Activated naive CD4-positive, alpha-beta T cell treated with anti-CD3 and anti-CD28 coated beads, Interleukin-2, amount 10 ng/mL, durations not matched to agents 7 days and 5 days (primary cell): Measurements from ENCODE around the gene EML4.

Experiments
- CTCF ChIA-PET: fragments of 350-600 bp; sonication (Branson Sonifier 250); formaldehyde crosslinking; loops from one replicate; lab custom pipeline; 2021; ENCODE audit warnings: antibody characterized with exemption; lab: Charles Lee
- DNase-seq: peaks from one replicate; pipeline ENCODE4 v3.0.0-alpha.2; 2020
- H3K27ac Mint-ChIP-seq: one replicate; pipeline ENCODE4 v1.8.0; 2021; ENCODE audit warnings: mild to moderate bottlenecking, moderate library complexity, mixed read lengths
- H3K27me3 Mint-ChIP-seq: one replicate; pipeline ENCODE4 v1.8.0; 2021; ENCODE audit warnings: mild to moderate bottlenecking, mixed read lengths
- H3K36me3 Mint-ChIP-seq: one replicate; pipeline ENCODE4 v1.8.0; 2021; ENCODE audit warnings: mixed read lengths
- H3K4me1 Mint-ChIP-seq: one replicate; pipeline ENCODE4 v1.8.0; 2021; ENCODE audit warnings: mixed read lengths
- H3K4me3 Mint-ChIP-seq: one replicate; pipeline ENCODE4 v1.8.0; 2021; ENCODE audit warnings: mild to moderate bottlenecking, moderate library complexity, mixed read lengths
- H3K9me3 Mint-ChIP-seq: one replicate; pipeline ENCODE4 v1.8.0; 2021; ENCODE audit warnings: mixed read lengths

The EML4 gene

GRCh38 chr2:42238644-42239288, 69.6 kb downstream of the EML4 start:
- Mint-ChIP-seq H3K27me3 (no peaks in the 10 kb centered on the region), H3K9me3 (no peaks in the 10 kb centered on the region), H3K27ac (no peak overlapping the region), H3K4me1 (peaks cover 17% of the 10 kb centered on the region), H3K4me3 (no peak overlapping the region), H3K36me3 (peaks cover 6% of the 10 kb centered on the region)
- peak; percentile 37 for DNase-seq
- CTCF ChIA-PET, result interaction anchor here (0.7 to 1.7 kb wide), 7 partner anchors 138 to 369 kb away, joined by 3 to 13 read pairs (median 3); no protein-coding TSS in a partner anchor

DNA sequence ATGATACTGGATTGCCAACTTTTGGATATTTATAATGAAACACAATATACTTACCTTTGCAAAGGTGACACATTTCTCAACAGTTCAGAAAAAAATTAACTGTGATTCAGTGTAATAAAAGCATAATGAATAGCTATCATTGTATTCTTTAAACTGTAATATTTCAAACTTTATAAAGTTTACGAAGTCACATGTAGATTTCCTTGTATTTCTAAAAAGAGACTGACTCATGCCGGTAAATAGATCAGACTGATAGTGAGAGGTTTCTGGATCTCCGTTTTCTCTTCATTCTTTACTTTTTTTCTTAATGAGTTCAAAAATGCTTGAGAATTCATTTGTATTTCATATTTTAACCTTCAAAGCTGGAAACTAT, 70.1 kb downstream of the EML4 start:
- Mint-ChIP-seq H3K27me3 (no peaks in the 10 kb centered on the region), H3K9me3 (no peaks in the 10 kb centered on the region), H3K36me3 (peaks cover 6% of the 10 kb centered on the region), H3K4me3 (no peak overlapping the region), H3K27ac (no peak overlapping the region), H3K4me1 (peaks cover 15% of the 10 kb centered on the region)
- DNase-seq, result no peak
- CTCF ChIA-PET, result interaction anchor here (0.7 to 1.7 kb wide), 4 partner anchors 143 to 369 kb away, joined by 3 to 4 read pairs (median 3); no protein-coding TSS in a partner anchor

GRCh38 chr2:42239811-42240210, 70.7 kb downstream of the EML4 start:
- CTCF ChIA-PET, result interaction anchor here (0.7 to 1.7 kb wide), 6 partner anchors 143 to 370 kb away, joined by 3 to 5 read pairs (median 3); no protein-coding TSS in a partner anchor
- Mint-ChIP-seq H3K27me3 (no peaks in the 10 kb centered on the region), H3K27ac (no peak overlapping the region), H3K4me3 (no peak overlapping the region), H3K9me3 (no peaks in the 10 kb centered on the region), H3K36me3 (peaks cover 10% of the 10 kb centered on the region), H3K4me1 (peaks cover 17% of the 10 kb centered on the region)
- no peak for DNase-seq

DNA sequence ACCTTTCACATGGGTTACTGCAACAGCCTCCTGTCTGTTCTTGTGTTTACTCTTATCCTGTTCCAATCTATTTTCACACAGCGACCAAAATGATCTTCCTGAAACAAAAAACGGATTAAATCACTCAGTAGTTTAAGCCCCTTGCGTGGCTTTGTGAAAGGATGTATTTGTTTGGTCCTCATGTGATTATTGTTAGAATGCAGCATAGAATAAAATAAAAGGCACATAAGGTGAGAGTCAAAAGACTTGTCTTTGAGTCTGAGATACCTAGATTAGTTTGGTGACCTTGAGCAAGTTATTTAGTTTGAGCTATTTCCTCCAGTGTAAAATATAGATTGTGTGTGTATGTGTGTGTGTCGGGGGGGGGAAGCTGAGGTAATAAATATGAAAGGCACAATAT, 72.4 kb downstream of the EML4 start:
- Mint-ChIP-seq H3K4me1 (peaks cover 12% of the 10 kb centered on the region), H3K27ac (no peak overlapping the region), H3K4me3 (no peak overlapping the region)

GRCh38 chr2:42243297-42243696, 74.1 kb downstream of the EML4 start:
- H3K36me3 Mint-ChIP-seq, result peaks cover 23% of the 10 kb centered on the region

More for the DNA sequence above, 72.4 kb downstream of the EML4 start:
- no peaks in the 10 kb centered on the region for H3K9me3 Mint-ChIP-seq
- no peaks in the 10 kb centered on the region for H3K27me3 Mint-ChIP-seq
- H3K36me3 Mint-ChIP-seq, result peaks cover 21% of the 10 kb centered on the region
- CTCF ChIA-PET, result interaction anchor here (0.7 to 1.2 kb wide), 3 partner anchors 11 to 146 kb away, joined by 3 to 4 read pairs (median 4); no protein-coding TSS in a partner anchor
- no peak for DNase-seq

DNA sequence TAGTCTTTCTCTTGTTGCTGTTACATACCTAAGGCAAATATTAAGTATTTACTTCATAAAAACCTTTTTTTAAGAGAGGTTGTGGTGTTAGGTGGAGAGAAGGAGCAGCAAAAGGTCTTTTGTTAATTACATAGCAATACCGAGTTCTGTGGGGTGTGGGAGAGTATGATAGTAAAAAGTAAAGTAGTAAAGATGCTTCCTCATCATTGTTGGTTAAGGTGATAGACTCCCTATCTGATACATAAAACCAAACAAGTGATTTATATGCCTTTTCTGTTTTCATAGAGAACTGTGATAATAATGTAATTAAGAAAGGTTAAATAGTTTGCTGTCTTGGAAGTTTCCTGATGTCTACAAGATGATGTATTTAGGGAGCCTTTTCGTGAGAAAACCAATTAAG, 75.4 kb downstream of the EML4 start:
- H3K36me3 Mint-ChIP-seq, result peaks cover 29% of the 10 kb centered on the region
- no peak overlapping the region for H3K27ac Mint-ChIP-seq
- no peaks in the 10 kb centered on the region for H3K9me3 Mint-ChIP-seq
- no peak for DNase-seq
- H3K27me3 Mint-ChIP-seq, result no peaks in the 10 kb centered on the region
- CTCF ChIA-PET, result no interaction called here
- peaks cover 10% of the 10 kb centered on the region for H3K4me1 Mint-ChIP-seq
- no peak overlapping the region for H3K4me3 Mint-ChIP-seq

More at GRCh38 chr2:42243297-42243696, 74.1 kb downstream of the EML4 start:
- CTCF ChIA-PET, result no interaction called here
- Mint-ChIP-seq H3K4me3 (no peak overlapping the region), H3K4me1 (peaks cover 9% of the 10 kb centered on the region), H3K27ac (no peak overlapping the region), H3K27me3 (no peaks in the 10 kb centered on the region), H3K9me3 (no peaks in the 10 kb centered on the region)
- no peak for DNase-seq

- no peaks in the 10 kb centered on the region for H3K27me3 Mint-ChIP-seq
- peaks cover 37% of the 10 kb centered on the region for H3K36me3 Mint-ChIP-seq
- no peak overlapping the region for H3K4me3 Mint-ChIP-seq
- no peak for DNase-seq
- CTCF ChIA-PET, result interaction anchor here (1.6 kb wide), 1 partner anchor 150 kb away, joined by 4 read pairs; no protein-coding TSS in a partner anchor
- no peaks in the 10 kb centered on the region for H3K9me3 Mint-ChIP-seq
- H3K4me1 Mint-ChIP-seq, result peaks cover 15% of the 10 kb centered on the region
- no peak overlapping the region for H3K27ac Mint-ChIP-seq
Measured at GRCh38 chr2:42245396-42245795, 76.2 kb downstream of the EML4 start.

DNA sequence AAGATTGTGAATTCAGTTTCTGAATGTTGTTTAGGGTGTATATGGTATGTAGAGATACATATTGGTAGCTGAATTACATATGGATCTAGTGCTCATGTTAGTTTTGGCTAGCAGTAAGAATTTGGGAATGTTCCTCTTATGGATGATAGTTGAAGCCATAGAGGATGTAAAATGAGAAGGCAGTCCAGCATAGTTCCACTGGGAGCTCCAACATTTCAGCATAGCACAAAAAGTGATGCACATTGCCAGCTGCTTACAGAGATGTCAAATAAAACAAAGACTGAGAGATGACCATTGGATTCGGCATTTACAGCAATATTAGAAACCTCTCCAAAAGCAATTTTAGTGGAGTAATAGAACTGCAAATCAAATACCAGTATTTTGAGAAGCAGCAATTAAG, 77.4 kb downstream of the EML4 start:
- peaks cover 45% of the 10 kb centered on the region for H3K36me3 Mint-ChIP-seq
- no peak overlapping the region for H3K27ac Mint-ChIP-seq
- no peak for DNase-seq
- peaks cover 18% of the 10 kb centered on the region for H3K4me1 Mint-ChIP-seq
- no peaks in the 10 kb centered on the region for H3K9me3 Mint-ChIP-seq
- no peaks in the 10 kb centered on the region for H3K27me3 Mint-ChIP-seq
- CTCF ChIA-PET, result interaction anchor here (1.6 kb wide), 1 partner anchor 152 kb away, joined by 4 read pairs; no protein-coding TSS in a partner anchor
- H3K4me3 Mint-ChIP-seq, result no peak overlapping the region

DNA sequence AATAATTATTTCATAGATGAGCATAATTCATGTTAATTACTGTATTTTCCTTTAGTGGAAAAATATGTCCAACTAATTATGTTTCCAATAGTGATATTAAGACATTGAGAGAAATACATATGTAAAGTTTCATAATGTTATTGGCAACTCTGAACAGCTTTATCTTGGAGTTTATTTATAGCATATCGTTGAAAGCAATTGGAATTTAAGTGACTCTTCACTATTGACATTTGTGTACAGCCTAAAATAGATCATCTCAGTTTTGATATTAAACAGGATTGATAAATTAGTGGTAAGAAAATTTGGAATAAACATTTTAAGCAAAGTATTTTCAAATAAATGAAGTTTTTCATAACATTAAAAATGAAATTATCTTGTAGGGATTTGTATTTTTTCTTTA, 79.7 kb downstream of the EML4 start:
- H3K4me1 Mint-ChIP-seq, result peaks cover 33% of the 10 kb centered on the region
- H3K27me3 Mint-ChIP-seq, result no peaks in the 10 kb centered on the region
- H3K9me3 Mint-ChIP-seq, result no peaks in the 10 kb centered on the region
- no peak overlapping the region for H3K4me3 Mint-ChIP-seq
- CTCF ChIA-PET, result no interaction called here
- peaks cover 61% of the 10 kb centered on the region for H3K36me3 Mint-ChIP-seq
- H3K27ac Mint-ChIP-seq, result no peak overlapping the region
- DNase-seq, result no peak

DNA sequence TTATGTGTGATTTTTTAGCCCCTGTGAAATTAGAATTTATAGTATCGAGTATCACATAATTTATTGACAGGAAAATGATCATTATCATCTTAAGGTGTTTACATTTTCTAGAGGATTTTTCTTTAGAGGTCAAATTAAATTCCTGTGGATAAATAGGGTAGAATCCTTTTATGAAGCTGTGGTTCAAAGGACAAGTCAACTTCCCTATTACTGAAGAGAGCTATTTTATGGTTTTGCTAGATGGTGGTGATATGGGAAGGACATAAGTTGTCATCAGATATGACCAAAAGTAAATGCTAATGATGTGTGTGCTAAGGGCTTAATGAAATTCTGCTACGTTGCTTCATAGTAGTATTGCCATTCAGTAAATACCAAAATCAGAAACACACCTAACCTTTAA, 80.1 kb downstream of the EML4 start:
- CTCF ChIA-PET, result no interaction called here
- H3K4me3 Mint-ChIP-seq, result no peak overlapping the region

GRCh38 chr2:42249887-42250286, 80.7 kb downstream of the EML4 start:
- Mint-ChIP-seq H3K36me3 (peaks cover 67% of the 10 kb centered on the region), H3K4me1 (peaks cover 41% of the 10 kb centered on the region), H3K27me3 (no peaks in the 10 kb centered on the region), H3K9me3 (peaks cover 2% of the 10 kb centered on the region), H3K4me3 (no peak overlapping the region), H3K27ac (no peak overlapping the region)
- CTCF ChIA-PET, result no interaction called here
- no peak for DNase-seq

More for the DNA sequence above, 80.1 kb downstream of the EML4 start:
- Mint-ChIP-seq H3K4me1 (peaks cover 37% of the 10 kb centered on the region), H3K9me3 (peaks cover under 1% of the 10 kb centered on the region), H3K36me3 (peaks cover 65% of the 10 kb centered on the region), H3K27ac (no peak overlapping the region), H3K27me3 (no peaks in the 10 kb centered on the region)
- no peak for DNase-seq

- CTCF ChIA-PET, result no interaction called here
- no peaks in the 10 kb centered on the region for H3K27me3 Mint-ChIP-seq
- H3K4me3 Mint-ChIP-seq, result no peak overlapping the region
- peaks cover 2% of the 10 kb centered on the region for H3K9me3 Mint-ChIP-seq
- peaks cover 49% of the 10 kb centered on the region for H3K4me1 Mint-ChIP-seq
- DNase-seq, result no peak
- H3K36me3 Mint-ChIP-seq, result peaks cover 62% of the 10 kb centered on the region
- H3K27ac Mint-ChIP-seq, result no peak overlapping the region
Measured at GRCh38 chr2:42250925-42251324, 81.8 kb downstream of the EML4 start.

GRCh38 chr2:42252464-42252863, 83.3 kb downstream of the EML4 start:
- Mint-ChIP-seq H3K27me3 (no peaks in the 10 kb centered on the region), H3K4me3 (no peak overlapping the region), H3K4me1 (peaks cover 62% of the 10 kb centered on the region), H3K9me3 (peaks cover 2% of the 10 kb centered on the region), H3K36me3 (peaks cover 56% of the 10 kb centered on the region), H3K27ac (no peak overlapping the region)
- CTCF ChIA-PET, result interaction anchor here (0.7 to 1.1 kb wide), 2 partner anchors 11 to 76 kb away, joined by 4 to 5 read pairs; no protein-coding TSS in a partner anchor
- no peak for DNase-seq

DNA sequence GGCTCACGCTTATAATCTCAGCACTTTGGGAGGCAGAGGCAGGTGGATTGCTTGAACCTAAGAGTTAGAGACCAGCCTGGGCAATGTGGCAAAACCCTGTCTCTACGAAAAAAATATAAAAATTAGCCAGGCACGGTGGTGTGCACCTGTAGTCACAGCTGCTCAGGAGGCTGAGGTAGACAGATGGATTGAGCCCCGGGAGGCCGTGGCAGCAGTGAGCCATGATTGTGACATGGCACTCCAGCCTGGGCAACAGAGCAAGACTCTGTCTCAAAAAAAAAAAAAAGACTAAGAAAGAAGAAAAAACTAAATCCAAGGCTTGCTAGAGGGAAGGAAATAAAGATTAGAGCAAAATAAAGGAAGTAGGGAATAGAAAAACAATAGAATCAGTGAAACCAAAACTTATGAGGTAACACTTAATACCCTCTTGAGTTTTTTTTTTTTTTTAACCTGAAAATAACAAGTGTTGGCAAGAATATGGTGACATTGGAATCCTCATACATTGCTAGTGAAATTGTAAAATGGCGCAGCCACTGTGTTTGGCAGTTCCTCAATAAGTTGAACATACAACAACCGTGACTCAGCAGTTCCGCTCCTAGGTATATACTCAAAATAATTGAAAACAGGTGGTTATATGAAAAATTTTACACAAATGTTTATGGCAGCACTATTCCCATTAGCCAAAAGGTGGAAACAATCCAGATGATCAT, 85.2 kb downstream of the EML4 start:
- Mint-ChIP-seq H3K4me1 (peaks cover 65% of the 10 kb centered on the region), H3K27me3 (no peaks in the 10 kb centered on the region), H3K4me3 (no peak overlapping the region), H3K36me3 (peaks cover 65% of the 10 kb centered on the region), H3K27ac (peak overlapping the region; percentile 58), H3K9me3 (peaks cover 2% of the 10 kb centered on the region)
- CTCF ChIA-PET, result no interaction called here
- DNase-seq, result no peak
